ENCODE measurements around the gene PRM3.
A peak's percentile ranks its signal among the peaks of the same experiment; 100 is the strongest.

The PRM3 gene

DNA sequence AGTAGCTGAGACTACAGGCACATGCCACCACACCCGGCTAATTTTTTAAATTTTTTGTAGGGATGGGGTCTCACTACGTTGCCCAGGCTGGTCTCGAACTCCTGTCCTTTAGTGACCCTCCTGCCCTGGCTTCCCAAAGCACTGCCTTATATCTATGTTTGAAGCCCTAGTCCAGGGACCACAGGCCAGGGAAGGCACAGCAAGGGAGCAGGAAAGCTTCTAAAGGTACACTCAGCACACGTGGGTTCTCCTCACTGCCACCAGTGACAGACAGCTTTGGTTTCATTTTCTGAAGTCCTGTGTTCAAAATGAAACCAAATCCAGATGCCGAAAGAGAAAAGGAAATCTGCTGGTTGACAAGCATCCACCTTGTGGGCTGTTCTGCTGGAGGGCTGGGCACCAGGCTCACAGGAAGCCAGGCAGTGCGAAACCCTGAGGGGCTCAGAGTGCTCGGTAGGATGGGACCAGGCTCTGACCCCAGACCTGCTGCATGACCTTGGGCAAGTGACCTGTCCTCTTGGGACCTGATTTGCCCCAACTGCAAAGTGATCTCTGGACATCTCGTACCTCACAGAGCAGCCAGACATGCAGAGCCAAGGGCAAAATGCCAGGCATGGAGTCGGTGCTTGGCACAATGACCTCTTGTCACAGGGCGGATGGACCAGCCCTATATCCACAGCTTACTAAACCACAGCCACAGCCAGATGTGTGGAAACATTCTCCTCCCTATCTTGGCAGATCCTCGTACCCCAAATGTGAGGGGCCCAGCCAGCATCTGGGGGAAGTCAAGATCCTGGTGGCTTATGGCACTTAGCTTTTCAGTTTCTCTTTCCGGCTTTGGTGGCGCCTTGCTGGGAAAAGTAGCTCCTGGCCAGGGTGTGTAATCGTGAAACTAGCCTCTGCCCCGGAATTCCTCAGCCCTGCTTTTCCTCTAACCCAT lies 14.6 kb downstream of the PRM3 start:
- DNase-seq = peak; percentile 87

DNA sequence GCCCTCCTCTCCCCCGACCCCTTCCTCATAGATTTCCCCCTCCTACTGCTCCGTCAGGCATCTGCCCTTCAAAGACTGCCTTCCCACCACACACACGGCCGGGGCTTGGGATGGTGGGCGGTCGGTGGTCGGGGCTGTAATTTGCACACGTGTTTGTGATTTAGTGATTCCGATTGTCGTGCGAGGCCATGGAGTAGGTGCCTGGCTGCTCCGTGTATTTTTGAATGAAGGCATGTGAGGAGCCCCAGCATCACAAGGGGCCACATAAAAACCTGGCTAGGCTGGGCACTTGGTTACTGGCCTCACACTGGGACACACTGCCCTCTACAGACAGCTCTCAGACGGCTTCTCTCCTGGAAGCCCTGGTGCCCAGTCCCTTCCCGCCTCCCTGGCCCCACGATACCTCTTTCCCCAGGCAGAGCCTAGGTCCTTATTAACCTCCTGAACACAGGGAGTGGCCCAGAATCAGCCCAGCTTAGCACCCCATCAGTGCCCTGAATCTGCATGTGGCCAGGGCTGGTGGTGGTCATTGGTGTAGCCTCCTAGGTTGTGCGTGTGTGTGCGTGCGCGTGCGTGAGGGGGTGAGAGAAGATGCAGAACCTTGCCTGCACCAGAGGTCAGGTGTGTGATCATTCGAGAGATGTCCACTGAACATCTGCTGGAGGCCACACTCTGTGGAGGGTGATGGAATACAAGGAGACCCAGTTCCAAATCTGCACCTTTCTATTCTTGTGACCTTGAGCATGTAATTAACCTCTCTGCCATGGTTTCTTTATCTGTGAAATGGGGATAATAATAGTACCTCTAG lies 16.1 kb downstream of the PRM3 start:
- peak; percentile 83 for DNase-seq

DNA sequence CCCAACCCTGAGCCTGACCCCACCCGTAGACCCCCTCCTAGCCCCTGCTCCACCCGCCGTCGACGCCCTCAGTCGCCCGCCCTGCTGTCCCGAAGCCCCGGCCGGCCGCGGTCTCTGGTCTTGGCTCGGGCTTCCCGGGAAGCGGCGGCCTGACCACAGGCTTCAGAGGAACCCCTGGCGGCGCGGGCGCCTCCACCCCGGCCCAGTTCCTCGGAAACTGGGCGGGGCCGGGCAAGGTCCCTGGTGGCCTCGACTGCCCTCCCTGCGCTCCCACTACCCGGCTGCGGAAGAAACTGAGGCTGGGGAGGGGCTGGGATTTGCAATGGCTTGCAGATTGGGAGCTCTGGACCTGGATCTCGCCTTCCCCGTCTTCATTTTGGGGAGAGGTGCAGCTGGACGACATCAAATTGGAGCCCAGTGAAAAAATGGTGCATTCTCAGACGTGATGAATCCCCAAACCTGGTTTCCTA lies 16.7 kb downstream of the PRM3 start:
- peak; percentile 48 for DNase-seq

DNA sequence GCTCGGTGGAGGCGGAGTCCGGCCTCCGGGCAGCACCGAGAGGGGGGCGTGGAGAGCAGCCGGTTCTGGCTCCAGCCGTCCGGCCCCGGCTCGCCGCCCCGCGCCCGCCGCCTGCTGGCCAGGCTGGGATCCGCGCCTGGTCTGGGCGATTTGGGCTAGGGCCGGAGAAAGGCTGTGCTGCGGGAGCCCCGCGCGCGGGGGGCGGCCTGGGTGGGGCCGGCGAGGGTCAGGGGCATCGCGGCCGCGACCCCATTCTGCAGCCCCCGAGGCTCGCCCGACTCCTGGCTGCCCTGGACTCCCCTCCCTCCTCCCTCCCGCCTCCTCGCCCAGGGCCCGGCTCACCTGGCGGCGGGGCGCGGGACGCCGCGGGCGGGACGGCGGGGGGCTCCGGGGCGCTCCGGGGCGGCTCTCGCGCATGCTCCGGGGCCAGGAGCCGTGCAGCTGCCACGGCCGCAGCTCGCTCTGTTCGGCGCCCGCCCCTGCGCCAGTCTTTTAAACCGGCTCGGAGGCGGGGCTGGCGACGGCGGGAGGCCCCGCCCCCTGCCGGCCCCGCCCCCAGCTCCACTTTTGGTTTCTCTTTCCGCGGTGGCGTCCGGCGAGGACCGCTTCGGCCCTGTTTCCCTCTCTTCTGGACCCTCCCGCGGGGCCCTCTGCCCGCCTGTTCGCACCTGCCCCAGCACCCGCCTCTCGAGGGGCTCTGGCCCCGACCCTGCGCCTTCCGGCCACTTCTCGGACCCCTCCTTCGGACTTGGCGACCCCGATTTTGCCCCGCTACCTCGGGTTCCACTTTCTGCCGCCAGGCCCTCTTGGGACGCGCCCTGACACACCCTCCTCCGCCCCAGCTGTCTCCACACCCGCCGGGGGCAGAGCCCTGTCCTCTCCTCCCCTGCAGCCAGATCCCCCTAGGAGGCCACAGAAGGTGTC lies 17.4 kb downstream of the PRM3 start, which contains the start of gene SOCS1:
Gene SOCS1, minus strand, starts transcription at position 468 of the 924 bp plus-strand sequence. CDS start 726 bp downstream, outside the sequence.
- peak; percentile 94 for DNase-seq

DNA sequence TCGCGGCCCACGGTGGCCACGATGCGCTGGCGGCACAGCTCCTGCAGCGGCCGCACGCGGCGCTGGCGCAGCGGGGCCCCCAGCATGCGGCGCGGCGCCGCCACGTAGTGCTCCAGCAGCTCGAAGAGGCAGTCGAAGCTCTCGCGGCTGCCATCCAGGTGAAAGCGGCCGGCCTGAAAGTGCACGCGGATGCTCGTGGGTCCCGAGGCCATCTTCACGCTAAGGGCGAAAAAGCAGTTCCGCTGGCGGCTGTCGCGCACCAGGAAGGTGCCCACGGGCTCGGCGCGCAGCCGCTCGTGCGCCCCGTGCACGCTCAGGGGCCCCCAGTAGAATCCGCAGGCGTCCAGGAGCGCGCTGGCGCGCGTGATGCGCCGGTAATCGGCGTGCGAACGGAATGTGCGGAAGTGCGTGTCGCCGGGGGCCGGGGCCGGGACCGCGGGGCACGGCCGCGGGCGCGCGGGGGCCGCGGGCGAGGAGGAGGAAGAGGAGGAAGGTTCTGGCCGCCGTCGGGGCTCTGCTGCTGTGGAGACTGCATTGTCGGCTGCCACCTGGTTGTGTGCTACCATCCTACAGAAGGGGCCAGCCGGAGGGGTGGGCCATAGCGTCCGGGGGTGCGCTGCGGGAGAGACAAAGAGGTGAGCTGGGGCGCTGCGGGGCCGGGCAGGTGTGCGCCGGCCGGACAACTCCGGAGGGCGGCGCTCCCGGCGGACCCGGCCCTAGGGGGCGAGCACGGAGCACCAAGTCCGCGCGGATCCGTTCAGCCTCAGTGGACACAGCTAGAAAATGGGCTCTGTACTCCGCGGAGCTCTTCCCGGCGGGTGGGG lies 18.3 kb downstream of the PRM3 start:
- peak; percentile 71 for DNase-seq

DNA sequence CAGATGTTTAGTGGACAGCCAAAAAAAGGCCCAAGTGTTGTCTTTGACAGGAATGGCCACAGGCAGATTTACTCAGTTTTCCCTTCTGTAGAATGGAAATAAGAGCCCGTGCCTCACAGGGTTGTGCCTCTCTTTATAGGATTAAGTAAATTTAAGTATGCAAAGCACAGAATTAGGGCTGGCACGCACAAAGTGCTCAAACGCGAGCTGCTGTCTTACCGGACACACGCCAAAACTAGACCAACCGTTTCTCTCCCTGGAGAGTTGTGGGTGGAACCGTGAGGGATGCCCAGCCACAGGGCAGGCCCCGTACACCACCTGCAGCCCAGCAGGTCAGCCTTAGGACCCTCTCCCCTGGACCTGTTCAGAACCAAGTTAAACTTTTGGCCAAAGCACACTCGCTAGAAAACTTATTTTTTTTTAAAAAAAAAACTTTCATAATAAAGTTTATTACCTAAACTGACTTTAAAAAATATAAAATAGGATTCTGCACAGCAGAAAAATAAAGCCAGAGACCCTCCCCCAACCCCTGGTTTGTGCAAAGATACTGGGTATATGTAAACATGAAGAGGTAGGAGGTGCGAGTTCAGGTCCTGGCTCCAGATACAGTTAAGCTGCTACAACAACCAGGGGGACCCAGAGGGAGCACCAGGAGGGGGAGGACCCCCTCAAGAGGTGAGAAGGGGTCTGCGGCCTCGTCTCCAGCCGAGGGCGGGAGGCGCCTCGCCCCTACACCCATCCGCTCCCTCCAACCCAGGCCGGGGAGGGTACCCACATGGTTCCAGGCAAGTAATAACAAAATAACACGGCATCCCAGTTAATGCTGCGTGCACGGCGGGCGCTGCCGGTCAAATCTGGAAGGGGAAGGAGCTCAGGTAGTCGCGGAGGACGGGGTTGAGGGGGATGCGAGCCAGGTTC lies 19.2 kb downstream of the PRM3 start:
- peak; percentile 52 for DNase-seq

DNA sequence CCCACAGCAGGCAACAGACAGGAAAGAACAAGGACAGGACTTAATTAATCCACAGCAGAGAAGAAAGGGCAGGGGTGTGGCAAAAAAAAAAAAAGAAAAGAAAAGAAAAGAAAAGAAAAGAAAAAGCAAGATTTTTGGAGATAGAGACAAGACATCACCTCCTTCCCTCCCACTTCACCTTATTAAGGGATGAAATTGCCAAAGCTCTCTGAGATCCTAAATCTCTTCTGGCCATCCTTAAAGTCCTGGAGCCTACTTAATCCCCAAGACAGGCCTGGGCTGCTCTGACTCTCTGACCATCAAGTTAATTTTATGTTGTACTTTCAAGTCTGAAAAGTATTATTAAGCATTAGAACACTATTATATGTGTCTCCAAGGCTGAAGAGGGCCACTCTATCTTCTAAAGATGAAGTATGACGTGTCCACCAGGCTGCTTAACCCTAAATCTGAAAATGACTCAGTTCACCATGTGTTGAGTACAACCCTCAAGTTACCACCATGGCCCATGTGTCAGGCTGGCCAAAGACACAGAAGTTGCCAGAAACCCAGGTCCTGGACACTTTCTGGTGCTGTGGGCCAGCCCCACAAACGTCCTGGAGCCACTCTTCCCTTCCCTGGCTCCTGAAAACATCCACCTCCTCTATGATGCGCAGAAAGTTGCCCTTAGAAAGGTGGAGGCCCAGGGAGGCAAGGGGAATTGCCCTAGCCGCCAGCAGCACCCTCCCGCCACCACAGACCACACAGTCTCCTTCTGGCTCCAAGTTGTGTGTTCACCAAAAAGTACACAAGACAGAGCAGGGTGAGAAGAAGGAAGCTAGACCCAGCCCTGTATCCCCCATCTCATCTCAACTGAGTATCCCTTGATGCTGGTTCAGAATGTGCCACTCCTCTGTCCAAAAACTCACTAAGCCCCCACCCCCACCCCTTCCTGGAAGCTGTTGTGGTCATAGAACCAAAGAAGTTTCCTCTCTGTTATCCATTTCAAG lies 20.1 kb downstream of the PRM3 start:
- peak; percentile 86 for DNase-seq

DNA sequence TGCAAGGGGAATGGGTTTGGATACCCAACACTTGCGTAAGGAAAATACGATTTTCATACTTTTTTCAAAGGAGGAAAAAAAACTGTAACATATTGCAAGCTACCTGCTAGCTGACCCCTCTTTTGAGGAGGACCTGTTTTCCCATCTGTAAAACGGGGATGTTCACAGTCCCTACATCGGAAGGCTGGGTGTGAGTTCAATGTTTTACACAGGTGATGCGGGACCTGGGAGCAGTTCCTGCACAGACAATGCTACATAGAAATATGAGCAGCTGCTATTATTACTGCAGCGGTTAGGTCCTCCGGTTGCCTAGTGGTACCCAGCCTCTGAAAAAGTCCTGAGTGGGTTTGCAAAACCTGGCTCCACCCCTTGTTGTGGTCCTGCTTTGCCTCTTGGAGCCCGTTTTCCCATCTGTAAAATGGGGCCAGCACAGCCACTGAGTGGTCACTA lies 20.9 kb downstream of the PRM3 start:
- peak; percentile 48 for DNase-seq

DNA sequence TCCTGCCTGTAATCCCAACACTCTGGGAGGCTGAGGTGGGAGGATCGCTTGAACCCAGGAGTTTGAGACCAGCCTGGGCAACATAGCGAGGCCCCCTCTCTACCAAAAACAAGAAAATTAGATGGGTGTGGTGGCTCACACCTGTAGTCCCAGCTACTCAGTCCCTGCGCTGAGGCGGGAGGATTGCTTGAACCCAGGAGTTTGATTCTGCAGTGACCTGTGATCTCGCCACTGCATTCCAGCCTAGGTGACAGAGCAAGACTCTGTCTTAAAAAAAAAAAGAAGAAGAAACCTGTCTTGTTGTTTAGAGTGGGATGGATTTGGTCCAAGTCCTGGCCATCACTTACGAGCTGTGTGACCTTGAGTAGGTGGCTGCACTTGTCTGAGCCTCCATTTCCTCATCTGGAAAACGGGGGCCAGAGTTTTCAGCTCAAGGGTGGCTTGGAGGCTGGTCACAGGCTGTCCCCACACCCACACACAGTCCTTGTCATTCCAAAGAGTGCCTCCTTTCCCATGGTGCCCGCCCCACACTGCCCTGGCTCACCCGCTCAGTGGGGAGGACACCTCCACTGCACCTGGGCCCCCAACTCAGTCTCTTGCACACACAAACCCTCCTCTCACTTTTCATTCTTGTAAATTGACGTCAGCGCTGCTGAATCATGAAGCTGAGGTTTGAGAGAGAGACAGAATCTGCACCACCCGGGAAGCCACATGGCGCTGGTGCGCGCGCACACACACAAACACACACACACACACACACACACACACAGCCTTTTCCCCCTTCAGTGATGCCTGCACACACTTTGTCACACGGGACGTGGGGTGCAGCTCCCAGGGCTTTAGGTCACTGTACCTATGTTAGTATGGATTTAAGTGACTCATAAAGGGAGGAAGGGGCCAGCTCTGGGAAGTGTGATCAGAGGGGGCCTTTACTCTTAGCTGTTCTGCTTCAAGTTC lies 21.6 kb downstream of the PRM3 start:
- peak; percentile 93 for DNase-seq

DNA sequence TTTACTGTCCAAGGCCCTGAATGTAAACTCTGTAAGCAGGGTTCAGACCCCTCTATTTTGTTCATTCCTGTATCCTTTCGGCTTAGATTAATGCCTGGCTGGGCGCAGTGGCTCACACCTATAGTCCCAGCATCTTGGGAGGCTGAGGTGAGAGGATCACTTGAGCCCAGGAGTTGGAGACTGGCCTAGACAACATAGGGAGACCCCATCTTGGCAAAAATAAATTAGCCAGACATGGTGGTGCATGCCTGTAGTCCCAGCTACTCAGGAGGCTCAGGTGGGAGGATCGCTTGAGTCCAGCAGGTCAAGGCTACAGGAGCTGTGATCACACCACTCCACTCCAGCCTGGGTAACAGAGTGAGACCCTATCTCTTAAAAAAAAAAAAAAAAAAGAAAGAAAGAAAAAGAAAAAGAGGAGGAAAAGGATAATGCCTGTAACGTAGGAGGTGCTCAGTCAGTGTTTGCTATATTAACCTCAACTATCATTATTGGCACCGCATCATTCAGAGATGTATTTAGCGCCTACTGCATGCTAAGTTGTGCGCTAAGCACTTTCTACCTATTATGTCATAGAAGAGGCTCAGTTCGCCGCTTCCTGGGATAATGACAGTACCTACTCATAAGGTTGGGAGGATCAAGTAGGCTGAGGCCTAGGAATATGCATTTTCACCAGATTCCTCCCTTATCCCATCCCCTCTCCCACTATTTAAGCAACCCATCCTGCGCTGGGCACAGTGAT lies 22.5 kb downstream of the PRM3 start:
- DNase-seq = no peak

DNA sequence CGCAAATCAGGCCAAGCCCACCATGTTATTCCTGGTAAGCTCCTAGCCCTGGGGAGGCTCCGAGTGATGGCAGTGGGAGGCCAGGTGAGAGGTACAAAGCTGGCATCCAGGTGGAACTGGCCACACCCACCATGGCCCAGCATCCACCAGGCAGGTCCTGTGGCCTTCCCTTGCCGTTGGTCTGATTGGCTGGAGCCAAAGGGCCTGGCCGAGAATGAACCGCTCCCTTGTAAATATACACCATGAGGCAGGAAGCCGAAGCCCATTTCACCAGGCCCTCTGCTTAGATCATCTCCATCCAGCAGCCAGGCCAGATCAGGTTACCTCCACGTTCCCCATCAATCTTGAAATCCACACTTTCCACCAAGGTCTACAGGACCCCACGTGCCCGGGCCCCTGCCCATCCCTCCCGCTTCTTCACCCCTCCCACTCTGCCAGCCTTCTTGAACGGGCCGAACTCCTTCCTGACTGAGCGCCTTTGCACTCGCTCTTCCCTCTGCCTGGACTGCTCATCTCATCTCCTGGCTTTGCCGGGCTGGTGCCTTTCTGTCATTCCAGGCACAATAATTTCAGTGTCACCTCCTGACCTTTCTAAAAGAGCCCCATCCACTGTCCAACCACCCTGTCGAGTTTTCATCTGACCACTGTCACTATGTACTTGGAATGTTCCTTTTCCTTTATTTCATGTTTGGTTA lies 23.2 kb downstream of the PRM3 start:
- DNase-seq = peak; percentile 35

DNA sequence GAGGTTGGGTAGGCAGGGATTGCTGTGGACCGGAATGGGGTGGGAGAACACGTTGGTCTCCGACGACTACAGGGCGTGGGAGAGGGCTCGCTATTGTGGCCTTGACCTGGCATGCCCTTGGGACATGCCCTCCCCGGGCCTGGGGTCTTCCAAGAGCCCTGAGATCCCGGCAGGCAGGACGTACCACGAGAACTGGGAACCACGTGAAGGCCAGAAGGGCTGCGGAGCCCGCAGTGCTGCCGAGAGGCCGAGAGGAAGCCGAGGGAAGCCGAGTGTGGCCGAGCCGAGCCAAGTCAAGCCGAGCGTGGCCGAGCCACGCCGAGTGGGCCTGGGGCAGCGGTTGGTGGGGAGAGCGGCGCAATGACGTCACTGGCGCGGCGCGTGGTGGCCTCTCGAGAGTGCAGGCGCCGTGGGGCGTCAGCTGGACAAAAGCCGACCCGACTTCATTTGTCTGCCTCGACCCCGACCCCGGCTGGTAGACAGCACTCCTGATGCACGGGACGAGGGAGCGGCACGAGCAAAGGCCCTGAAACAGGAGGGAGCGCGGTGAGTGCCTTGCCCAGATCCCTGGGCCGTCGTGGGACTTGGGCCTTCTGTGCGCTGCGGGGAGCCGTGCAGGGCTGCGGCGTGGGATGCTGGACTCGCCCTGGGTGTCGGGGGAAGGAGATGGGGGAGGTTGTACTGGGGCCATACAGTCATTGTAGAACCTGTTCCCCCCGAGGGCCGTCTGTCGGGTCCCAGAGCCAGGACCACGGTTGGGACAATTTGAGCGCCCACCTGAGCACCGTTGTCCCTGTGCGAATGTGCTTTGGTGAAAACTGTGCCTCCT lies 24.0 kb downstream of the PRM3 start:
- DNase-seq = no peak

DNA sequence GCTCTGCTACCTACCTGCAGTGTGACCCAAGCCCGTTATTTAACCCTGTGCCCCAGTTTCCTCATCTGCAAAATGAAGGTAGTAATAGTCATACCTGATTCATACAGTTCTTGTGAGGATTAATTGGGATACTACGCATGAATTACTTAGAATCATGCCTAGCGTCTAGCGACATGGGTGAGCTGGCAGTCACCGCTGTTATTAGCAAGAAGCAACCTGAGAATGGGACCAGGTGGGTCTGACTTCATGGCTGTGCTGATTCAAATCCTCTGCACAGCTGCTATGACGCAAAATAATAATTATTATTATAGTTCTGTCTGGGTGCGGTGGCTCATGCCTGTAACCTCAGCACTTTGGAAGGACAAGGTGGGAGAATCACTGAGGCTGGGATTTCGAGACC lies 25.3 kb downstream of the PRM3 start:
- peak; percentile 38 for DNase-seq

DNA sequence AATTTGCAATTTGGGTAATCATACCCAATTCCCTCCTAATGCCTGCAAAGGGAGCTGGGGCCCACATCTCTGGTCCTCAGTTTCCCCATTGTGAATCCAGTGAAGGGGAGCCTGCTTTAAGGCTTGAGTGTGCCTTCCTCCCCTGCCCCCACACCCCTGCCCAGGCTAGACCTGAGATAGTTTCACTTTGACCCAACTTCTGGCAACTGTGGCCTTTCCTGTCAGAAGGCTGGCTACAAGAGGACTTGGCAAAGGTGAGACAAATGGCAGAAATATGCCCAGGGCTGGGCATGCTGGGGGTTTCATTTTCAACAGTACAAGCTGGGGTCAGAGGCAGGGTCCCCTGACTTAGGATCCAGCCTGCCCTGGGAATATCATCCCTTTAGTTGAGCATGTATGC lies 27.4 kb downstream of the PRM3 start:
- peak; percentile 83 for DNase-seq

DNA sequence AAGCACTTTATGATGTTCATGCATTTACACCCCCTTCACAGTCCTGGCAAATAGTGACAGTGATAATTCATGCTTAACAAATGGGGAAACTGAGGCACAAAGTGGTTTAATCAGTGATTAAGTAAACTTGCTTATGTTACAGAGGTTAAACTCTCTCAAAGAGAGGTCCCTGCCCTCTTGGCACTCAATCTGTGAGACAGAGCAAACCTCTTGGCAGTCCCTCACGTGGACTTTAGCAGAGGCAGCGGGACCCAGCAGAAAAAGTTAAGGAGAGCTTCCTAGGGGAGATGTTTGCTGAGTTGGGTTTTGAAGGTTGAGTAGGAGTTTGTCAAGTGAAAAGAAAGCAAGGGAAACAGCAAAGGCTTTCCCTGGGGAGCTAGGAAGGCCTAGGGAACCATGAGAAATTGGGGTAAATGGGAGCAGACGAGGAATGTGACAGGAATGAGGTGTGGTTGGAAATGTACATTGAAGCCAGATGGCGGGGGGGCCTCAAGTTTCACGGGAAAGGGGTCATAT lies 28.1 kb downstream of the PRM3 start:
- no peak for DNase-seq
